ENCODE data around the gene ERF. TPM values are rescaled to one million over a fixed set of nuclear protein-coding genes. Genes with fewer than 3 reads are reported as not detected.
A peak's percentile ranks its signal among the peaks of the same experiment; 100 is the strongest.

ERF gene
- total RNA-seq, 2 donors from 2014 or later = 33.9 to 121 TPM

DNA sequence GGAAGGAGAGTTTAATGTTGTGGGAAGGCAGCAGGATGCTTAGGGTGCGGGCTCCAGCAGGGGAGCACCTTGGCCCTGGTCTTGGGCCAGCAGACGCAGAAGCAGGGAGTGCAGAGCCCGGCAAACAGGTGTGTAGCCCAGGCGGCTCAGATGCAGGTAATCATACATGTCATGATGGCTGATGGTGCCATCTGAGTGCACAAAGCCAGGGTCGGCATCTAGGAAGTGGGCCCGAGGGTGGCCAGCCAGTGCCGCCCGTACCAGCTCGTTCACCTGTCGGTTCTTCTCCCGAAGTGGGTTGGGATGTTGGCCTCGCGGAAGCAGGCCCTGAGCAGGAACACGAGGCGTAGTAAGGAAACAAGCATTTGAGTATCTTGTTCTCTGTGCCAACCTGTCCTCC lies 42.1 kb upstream of the ERF start:
- Histone ChIP-seq H3K4me1 (replicated peaks) (no peaks in the 10 kb centered on the region), H3K27ac (no peak overlapping the region), H3K36me3 (peaks cover 0 to 2% of the 10 kb centered on the region in 2 donors), H3K27me3 (replicated peaks; ENCODE audit: insufficient read depth) (no peaks in the 10 kb centered on the region), H3K9me3 (no peaks in the 10 kb centered on the region), H3K4me3 (no peak overlapping the region)
- WGBS = 81% methylated on average over 15 of the region's 15 CpGs
- no peak for DNase-seq (ENCODE audit: low spot score)
- intact Hi-C loops (cut with DNase I) = no loop called here
- TF ChIP-seq POLR2A (IDR thresholded peaks at IDR 0.05) (no peak), POLR2AphosphoS5 (IDR thresholded peaks at IDR 0.05) (no peak)
- TF ChIP-seq, protein P1, sequence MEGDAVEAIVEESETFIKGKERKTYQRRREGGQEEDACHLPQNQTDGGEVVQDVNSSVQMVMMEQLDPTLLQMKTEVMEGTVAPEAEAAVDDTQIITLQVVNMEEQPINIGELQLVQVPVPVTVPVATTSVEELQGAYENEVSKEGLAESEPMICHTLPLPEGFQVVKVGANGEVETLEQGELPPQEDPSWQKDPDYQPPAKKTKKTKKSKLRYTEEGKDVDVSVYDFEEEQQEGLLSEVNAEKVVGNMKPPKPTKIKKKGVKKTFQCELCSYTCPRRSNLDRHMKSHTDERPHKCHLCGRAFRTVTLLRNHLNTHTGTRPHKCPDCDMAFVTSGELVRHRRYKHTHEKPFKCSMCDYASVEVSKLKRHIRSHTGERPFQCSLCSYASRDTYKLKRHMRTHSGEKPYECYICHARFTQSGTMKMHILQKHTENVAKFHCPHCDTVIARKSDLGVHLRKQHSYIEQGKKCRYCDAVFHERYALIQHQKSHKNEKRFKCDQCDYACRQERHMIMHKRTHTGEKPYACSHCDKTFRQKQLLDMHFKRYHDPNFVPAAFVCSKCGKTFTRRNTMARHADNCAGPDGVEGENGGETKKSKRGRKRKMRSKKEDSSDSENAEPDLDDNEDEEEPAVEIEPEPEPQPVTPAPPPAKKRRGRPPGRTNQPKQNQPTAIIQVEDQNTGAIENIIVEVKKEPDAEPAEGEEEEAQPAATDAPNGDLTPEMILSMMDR (IDR thresholded peaks at IDR 0.05) = no peak

DNA sequence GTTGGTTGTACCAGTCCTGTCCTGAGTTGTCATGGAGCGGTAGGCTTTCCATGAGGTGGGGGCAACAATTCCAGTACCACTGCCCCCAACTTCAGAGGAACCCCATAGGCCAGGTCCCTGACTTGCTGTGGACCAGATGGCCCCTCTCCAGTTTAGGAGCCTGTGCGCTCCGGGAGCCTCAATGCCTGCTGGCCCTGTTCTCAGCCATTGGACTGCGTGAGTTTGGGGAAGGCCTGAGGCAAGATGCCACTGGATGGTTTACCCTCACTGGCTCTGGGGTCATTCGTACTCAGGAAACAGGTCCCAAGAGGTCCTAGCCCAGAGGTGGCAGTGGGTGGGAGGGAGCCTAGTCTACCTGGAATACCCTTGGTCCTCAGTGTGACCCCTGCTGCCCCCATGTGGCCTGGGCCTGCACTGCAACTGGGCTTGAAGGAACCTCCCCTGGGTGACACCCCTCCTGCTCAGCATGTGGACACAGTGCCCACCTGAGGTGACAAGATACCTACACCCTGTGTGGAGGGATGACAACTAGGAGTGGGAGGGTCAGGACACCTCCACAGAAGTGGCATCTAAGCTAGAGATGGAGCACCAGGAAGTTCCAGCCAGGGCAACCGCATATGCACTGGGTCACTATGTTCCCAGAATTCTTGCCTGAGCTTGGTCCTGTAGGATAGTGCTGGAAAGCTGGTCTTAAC lies 41.0 kb upstream of the ERF start:
- Histone ChIP-seq H3K36me3 (peaks cover 0 to 13% of the 10 kb centered on the region in 2 donors), H3K9me3 (no peaks in the 10 kb centered on the region), H3K27ac (no peak overlapping the region), H3K4me3 (no peak overlapping the region), H3K27me3 (replicated peaks; ENCODE audit: insufficient read depth) (no peaks in the 10 kb centered on the region), H3K4me1 (replicated peaks) (no peaks in the 10 kb centered on the region)
- intact Hi-C loops (cut with DNase I) = no loop called here
- peak; percentile 49 for TF ChIP-seq POLR2AphosphoS5 (IDR thresholded peaks at IDR 0.05)
- TF ChIP-seq, protein P1 (IDR thresholded peaks at IDR 0.05) = peak; percentile 70 to 96 (median 92)
- no peak for TF ChIP-seq POLR2A (IDR thresholded peaks at IDR 0.05)
- WGBS = 76% methylated on average over 6 of the region's 6 CpGs
- DNase-seq (ENCODE audit: low spot score) = peak; percentile 80

DNA sequence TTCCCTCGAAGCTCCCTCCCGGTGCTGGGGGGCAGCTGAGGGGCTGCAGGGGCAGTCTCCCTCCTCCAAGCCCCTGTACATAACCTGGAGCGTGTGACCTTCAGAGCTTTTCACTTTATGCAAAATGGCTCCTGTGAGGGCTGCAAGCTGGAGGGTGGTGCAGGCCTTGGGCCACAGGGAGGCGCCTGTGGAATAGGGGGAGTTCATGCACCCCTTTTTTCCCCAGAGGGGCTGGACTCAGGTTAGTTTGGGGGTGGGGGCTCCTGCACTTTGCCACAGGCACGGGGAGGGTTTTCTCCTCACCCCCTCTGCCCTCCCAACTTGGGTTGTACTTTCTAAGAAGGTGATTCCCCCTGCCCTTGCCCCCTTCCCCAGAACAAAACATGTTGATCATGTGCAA lies 40.4 kb upstream of the ERF start:
- no peaks in the 10 kb centered on the region for H3K27me3 ChIP-seq (replicated peaks; ENCODE audit: insufficient read depth)
- no peak for DNase-seq (ENCODE audit: low spot score)
- intact Hi-C loops (cut with DNase I) = no loop called here
- no peak overlapping the region for H3K4me3 ChIP-seq
- no peaks in the 10 kb centered on the region for H3K9me3 ChIP-seq
- H3K4me1 ChIP-seq (replicated peaks) = no peaks in the 10 kb centered on the region
- peaks cover 0 to 19% of the 10 kb centered on the region in 2 donors for H3K36me3 ChIP-seq
- H3K27ac ChIP-seq = no peak overlapping the region
- TF ChIP-seq, protein P1 (IDR thresholded peaks at IDR 0.05) = no peak
- TF ChIP-seq POLR2A (IDR thresholded peaks at IDR 0.05) = no peak
- no peak for TF ChIP-seq POLR2AphosphoS5 (IDR thresholded peaks at IDR 0.05)
- WGBS = 59% methylated on average over 5 of the region's 5 CpGs

DNA sequence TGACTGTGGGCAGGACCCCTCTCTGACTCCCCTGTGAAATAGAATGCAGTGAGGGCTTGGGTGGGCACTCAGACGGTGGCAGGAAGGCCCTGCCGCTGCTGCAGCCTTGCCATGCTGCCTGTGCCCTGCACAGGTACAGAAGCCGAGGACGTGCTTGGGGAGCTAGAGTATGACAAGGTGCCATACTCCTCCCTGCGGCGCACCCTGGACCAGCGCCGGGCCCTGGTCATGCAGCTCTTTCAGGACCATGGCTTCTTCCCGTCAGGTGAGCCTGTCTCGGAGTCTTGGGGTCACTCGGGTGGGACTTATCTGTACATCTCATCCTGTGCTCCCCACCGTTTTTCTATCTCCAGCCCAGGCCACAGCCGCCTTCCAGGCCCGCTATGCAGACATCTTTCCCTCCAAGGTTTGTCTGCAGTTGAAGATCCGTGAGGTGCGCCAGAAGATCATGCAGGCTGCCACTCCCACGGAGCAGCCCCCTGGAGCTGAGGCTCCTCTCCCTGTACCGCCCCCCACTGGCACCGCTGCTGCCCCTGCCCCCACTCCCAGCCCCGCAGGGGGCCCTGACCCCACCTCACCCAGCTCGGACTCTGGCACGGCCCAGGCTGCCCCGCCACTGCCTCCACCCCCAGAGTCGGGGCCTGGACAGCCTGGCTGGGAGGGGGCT lies 39.7 kb upstream of the ERF start:
- H3K4me1 ChIP-seq (replicated peaks) = no peaks in the 10 kb centered on the region
- no peak for DNase-seq (ENCODE audit: low spot score)
- intact Hi-C loops (cut with DNase I) = no loop called here
- TF ChIP-seq POLR2A (IDR thresholded peaks at IDR 0.05) (no peak), POLR2AphosphoS5 (IDR thresholded peaks at IDR 0.05) (no peak)
- TF ChIP-seq, protein P1 (IDR thresholded peaks at IDR 0.05) = no peak
- H3K4me3 ChIP-seq = no peak overlapping the region
- H3K36me3 ChIP-seq = peaks cover 0 to 23% of the 10 kb centered on the region in 2 donors
- WGBS = 75% methylated on average over 24 of the region's 24 CpGs
- no peak overlapping the region for H3K27ac ChIP-seq
- H3K9me3 ChIP-seq = no peaks in the 10 kb centered on the region
- no peaks in the 10 kb centered on the region for H3K27me3 ChIP-seq (replicated peaks; ENCODE audit: insufficient read depth)

DNA sequence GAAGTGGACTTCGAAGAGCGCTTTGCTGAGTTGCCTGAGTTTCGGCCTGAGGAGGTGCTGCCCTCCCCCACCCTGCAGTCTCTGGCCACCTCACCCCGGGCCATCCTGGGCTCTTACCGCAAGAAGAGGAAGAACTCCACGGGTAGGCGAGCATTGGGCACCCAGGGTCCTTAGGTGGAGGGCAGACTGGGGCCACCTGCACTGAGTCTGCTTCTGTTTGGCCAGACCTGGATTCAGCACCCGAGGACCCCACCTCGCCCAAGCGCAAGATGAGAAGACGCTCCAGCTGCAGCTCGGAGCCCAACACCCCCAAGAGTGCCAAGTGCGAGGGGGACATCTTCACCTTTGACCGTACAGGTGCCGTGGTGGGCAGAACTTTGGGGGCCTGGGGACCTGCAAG lies 39.0 kb upstream of the ERF start:
- peaks cover 4 to 29% of the 10 kb centered on the region in 2 donors for H3K36me3 ChIP-seq
- intact Hi-C loops (cut with DNase I) = no loop called here
- DNase-seq (ENCODE audit: low spot score) = no peak

More for the DNA sequence above, 39.0 kb upstream of the ERF start:
- H3K4me3 ChIP-seq = no peak overlapping the region
- no peaks in the 10 kb centered on the region for H3K4me1 ChIP-seq (replicated peaks)
- TF ChIP-seq POLR2AphosphoS5 (IDR thresholded peaks at IDR 0.05) (no peak), POLR2A (IDR thresholded peaks at IDR 0.05) (no peak)
- TF ChIP-seq, protein P1 (IDR thresholded peaks at IDR 0.05) = no peak
- H3K27me3 ChIP-seq (replicated peaks; ENCODE audit: insufficient read depth) = no peaks in the 10 kb centered on the region
- no peaks in the 10 kb centered on the region for H3K9me3 ChIP-seq
- no peak overlapping the region for H3K27ac ChIP-seq
- 90% methylated on average over 13 of the region's 15 CpGs for WGBS
